ENCODE data around the gene KLRB1.

The KLRB1 gene

DNA sequence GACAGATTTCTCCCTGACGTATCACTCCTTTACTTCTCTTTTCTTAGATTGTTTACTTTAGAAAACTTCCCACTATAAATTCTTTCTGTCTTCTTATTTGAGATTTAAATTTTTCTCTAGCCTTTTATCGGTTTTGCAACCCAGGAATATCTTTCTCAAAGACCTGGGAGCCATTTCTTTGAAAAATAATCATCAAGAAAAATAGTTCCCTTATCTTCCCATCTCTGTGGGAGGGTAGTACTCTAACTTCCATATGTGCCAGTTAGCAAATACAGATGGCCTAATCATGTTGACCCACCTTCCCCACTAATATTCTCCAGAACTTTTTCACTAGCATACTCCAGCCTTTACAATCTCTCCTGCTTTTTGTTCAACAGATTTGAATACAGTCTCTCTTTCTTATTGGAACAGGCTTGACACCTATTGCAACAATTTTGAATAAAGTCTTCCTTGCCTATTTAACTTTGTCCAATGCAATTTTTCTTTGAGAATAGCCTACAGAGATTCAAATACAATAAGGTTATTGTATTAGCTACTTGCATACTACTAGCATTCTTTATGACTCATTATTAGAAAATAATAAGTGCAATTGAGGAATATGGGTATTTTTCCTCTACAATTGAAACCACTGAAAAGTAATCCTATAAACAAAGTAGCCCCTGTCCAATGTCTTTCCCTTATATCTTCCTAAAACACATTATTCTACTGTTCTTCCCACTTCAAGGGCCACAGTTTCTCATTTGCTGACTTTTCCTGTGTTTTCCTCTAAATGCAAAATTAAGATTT, 27.4 kb upstream of the KLRB1 start:
- no peak overlapping the region for H3K27ac ChIP-seq
- TF ChIP-seq, protein P1, sequence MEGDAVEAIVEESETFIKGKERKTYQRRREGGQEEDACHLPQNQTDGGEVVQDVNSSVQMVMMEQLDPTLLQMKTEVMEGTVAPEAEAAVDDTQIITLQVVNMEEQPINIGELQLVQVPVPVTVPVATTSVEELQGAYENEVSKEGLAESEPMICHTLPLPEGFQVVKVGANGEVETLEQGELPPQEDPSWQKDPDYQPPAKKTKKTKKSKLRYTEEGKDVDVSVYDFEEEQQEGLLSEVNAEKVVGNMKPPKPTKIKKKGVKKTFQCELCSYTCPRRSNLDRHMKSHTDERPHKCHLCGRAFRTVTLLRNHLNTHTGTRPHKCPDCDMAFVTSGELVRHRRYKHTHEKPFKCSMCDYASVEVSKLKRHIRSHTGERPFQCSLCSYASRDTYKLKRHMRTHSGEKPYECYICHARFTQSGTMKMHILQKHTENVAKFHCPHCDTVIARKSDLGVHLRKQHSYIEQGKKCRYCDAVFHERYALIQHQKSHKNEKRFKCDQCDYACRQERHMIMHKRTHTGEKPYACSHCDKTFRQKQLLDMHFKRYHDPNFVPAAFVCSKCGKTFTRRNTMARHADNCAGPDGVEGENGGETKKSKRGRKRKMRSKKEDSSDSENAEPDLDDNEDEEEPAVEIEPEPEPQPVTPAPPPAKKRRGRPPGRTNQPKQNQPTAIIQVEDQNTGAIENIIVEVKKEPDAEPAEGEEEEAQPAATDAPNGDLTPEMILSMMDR (IDR thresholded peaks at IDR 0.05), result no peak
- no peak for TF ChIP-seq ZFX (IDR thresholded peaks at IDR 0.05; ENCODE audit: borderline replicate concordance)

DNA sequence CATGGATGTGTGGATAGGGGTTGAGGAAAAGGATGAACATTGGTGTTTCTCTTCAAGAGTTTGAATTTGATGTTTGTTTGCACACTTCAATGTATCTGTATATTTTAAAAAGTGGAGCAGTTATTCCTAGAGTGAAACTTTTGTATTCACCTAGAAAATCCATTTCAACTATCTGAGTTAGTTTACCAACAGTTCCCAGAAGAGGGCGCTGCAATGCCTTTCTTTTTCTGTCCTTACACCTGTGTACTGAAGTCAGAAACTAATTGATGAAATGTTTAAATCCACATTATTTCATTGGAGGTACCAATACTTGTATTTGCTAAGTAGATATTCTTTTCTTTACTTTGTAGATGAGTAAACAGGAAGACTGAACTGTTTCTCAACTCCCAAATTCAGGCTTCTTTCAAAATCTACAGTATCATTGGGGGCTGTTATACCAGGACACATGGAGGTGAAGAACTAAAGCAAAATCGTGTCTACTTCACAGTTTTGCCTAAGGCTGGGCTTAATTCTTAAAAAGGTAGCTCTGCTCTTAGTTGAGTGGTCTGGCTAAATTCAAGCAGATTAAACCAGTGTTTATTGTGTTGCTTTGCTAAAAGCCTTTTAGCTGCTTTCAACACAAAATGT, 26.6 kb upstream of the KLRB1 start:
- TF ChIP-seq, protein P1 (IDR thresholded peaks at IDR 0.05), result peak; percentile 92
- TF ChIP-seq ZFX (IDR thresholded peaks at IDR 0.05; ENCODE audit: borderline replicate concordance), result no peak
- no peak overlapping the region for H3K27ac ChIP-seq

DNA sequence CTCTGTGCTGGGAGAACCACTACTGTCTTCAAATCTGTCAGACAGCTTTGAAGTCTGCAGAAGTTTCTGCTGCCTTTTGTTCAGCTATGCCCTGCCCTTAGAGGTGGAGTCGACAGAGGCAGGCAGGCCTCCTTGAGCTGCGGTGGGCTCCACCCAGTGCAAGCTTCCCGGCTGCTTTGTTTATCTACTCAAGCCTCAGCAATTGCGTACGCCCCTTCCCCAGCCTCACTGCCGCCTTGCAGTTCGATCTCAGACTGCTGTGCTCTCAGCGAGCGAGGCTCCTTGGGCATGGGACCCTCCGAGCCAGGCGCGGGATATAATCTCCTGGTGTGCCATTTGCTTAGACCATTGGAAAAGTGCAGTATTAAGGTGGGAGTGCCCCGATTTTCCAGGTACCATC, 25.1 kb upstream of the KLRB1 start:
- no peak for TF ChIP-seq ZFX (IDR thresholded peaks at IDR 0.05; ENCODE audit: borderline replicate concordance)
- TF ChIP-seq, protein P1 (IDR thresholded peaks at IDR 0.05), result no peak
- H3K27ac ChIP-seq, result no peak overlapping the region

DNA sequence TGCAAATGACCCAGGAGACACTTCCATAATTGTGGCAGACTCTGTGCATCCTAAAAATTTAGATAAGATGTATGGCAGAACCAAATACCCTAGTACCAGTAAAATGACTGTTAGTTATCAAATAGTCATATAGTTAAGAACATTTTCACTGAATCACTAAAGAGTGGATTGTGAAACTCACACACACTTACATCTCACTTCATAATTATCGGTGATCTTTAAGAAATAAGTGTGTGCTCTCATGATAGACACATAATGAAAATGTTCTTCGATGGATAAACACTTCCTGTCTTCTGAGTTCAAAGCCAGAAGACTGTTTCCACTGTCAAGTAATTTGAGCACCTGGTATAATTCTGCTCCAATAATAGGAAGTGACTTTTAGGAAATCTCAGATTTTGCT, 19.1 kb upstream of the KLRB1 start:
- H3K27ac ChIP-seq, result no peak overlapping the region

DNA sequence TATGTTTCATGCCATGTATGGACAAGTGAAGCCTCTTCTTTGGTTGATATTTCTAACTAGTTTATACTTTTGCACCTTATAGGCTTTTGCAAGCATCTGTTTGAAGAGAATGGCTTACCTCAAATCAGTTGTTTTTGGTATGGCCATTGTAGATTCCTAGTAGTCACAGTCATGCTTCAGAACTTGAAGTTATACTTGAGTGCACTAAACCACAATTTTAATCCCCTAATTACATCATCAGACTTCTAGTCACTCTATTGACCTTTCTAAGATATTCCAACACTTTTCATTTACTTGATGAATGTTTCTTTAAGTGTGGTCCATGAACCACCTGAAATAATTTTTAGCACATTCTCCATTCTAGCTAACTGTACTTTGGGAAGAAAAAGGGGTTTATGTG, 18.6 kb upstream of the KLRB1 start:
- TF ChIP-seq, protein P1 (IDR thresholded peaks at IDR 0.05), result no peak
- no peak for TF ChIP-seq ZFX (IDR thresholded peaks at IDR 0.05; ENCODE audit: borderline replicate concordance)
- H3K27ac ChIP-seq, result no peak overlapping the region

More for the DNA sequence above, 19.1 kb upstream of the KLRB1 start:
- TF ChIP-seq, protein P1 (IDR thresholded peaks at IDR 0.05), result no peak
- no peak for TF ChIP-seq ZFX (IDR thresholded peaks at IDR 0.05; ENCODE audit: borderline replicate concordance)

DNA sequence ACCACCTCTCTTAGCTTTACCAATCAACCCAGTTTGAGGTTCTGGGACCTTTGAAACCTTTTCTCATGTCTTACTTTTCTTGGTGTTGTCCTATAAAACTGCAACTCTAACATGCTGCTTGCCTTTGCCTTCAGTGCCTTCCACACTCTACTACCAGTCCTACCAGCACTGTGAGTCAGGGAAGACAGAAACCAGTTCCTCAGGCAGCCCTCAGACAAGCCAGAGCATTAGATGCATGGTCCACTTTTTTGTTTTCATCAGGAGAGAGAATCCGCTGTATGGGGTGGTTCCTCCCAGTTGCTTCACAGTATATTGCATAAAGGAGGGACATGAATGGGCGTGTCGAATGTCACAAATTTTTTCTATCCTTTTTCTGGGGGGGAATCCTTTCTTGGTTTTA, 17.3 kb upstream of the KLRB1 start:
- no peak overlapping the region for H3K27ac ChIP-seq
- TF ChIP-seq ZFX (IDR thresholded peaks at IDR 0.05; ENCODE audit: borderline replicate concordance), result no peak
- TF ChIP-seq, protein P1 (IDR thresholded peaks at IDR 0.05), result no peak
